HG03558 (cell line): Measurements from ENCODE around the gene PAWR.
"Not testable (repeated sequence)": the region's sequence is repeated elsewhere in the genome, so short reads cannot be mapped to it uniquely, and the experiment has no call there.

ENCODE experiments used
- ATAC-seq: cut with Tn5 transposase; IDR thresholded peaks from one replicate; pipeline ENCODE4 v1.9.1; 2021; ENCODE audit warnings: moderate number of reproducible peaks; ENCODE audit not compliant: unreplicated experiment; ENCODE audit errors: extremely low read depth

Gene PAWR

GRCh38 chr12:79652521-79652920, 38.2 kb downstream of the PAWR start:
- no peak for ATAC-seq

- no peak for ATAC-seq
These were observed 40.3 kb downstream of the PAWR start for GRCh38 chr12:79650440-79650839.

GRCh38 chr12:79648881-79649280, 41.9 kb downstream of the PAWR start:
- no peak for ATAC-seq

GRCh38 chr12:79646843-79647242, 43.9 kb downstream of the PAWR start:
- not testable (repeated sequence) for ATAC-seq

GRCh38 chr12:79645235-79645630, 45.5 kb downstream of the PAWR start:
- ATAC-seq = peak; percentile 99

- ATAC-seq = peak; percentile 2
These were observed 46.2 kb downstream of the PAWR start for GRCh38 chr12:79644274-79645234.

- ATAC-seq = no peak
These were observed 46.9 kb downstream of the PAWR start for GRCh38 chr12:79643821-79644220.

- ATAC-seq = no peak
These were observed 52.3 kb downstream of the PAWR start for GRCh38 chr12:79638490-79638889.

- no peak for ATAC-seq
These were observed 53.7 kb downstream of the PAWR start for GRCh38 chr12:79637093-79637492.

GRCh38 chr12:79635676-79636075, 55.1 kb downstream of the PAWR start:
- ATAC-seq = no peak

GRCh38 chr12:79634957-79635471, 55.8 kb downstream of the PAWR start:
- no peak for ATAC-seq

GRCh38 chr12:79629561-79629960, 61.2 kb downstream of the PAWR start:
- ATAC-seq = no peak

- not testable (repeated sequence) for ATAC-seq
These were observed 64.0 kb downstream of the PAWR start for GRCh38 chr12:79626735-79627134.

- ATAC-seq = no peak
These were observed 66.4 kb downstream of the PAWR start for GRCh38 chr12:79624378-79624777.

GRCh38 chr12:79619872-79620562, 70.7 kb downstream of the PAWR start:
- no peak for ATAC-seq

GRCh38 chr12:79618848-79619404, 71.8 kb downstream of the PAWR start:
- ATAC-seq = no peak

GRCh38 chr12:79617696-79618095, 73.1 kb downstream of the PAWR start:
- no peak for ATAC-seq

GRCh38 chr12:79615596-79616560, 74.9 kb downstream of the PAWR start:
- ATAC-seq = peak; percentile 55

- no peak for ATAC-seq
These were observed 76.0 kb downstream of the PAWR start for GRCh38 chr12:79614730-79615129.

GRCh38 chr12:79601908-79602307, 88.9 kb downstream of the PAWR start:
- no peak for ATAC-seq
